ENCODE measurements around the gene EPHB1.

Gene EPHB1

GRCh38 chr3:135161425-135161824 is 366.4 kb downstream of the EPHB1 start:
- DNase-seq (ENCODE audit: low read depth), result no peak

DNA sequence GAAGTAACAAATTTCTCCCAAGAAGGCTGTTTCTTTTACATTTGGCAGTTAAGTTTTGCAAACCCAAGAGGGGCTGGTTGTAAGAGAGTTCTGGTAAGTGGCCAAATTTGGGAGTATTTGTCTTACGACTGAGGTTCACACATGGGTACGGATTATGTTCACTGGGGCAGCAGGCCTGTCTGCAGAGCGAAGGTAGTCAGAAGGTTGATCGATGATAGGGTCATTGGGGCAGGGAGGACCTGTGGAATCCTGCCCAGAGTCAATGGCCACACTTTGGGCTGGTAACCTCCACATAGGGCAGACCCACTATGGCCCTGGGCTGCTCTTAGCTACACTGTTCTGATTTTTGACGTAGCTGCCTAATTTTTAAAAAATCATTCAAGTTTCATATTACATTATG is 368.6 kb downstream of the EPHB1 start:
- no peak for DNase-seq (ENCODE audit: low read depth)

DNA sequence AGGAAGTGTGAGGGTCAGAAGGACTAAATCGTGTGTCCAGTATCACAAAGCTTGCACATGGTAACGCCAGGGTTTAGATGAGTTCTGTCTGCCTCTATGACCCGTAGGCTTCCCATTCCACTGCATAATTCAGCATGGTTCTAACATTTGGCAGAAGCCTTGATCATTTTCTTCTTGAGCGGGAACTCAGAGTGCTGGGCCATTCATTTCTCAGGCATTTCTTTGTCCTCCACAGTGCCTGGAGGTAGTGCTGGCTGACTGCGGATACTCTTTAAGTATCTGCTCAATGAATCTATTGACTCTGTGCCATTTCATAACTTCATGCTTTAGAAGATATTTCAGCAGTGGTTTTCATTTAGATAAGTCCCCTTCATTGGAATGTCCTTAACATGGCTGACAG is 370.2 kb downstream of the EPHB1 start:
- no peak for DNase-seq (ENCODE audit: low read depth)

DNA sequence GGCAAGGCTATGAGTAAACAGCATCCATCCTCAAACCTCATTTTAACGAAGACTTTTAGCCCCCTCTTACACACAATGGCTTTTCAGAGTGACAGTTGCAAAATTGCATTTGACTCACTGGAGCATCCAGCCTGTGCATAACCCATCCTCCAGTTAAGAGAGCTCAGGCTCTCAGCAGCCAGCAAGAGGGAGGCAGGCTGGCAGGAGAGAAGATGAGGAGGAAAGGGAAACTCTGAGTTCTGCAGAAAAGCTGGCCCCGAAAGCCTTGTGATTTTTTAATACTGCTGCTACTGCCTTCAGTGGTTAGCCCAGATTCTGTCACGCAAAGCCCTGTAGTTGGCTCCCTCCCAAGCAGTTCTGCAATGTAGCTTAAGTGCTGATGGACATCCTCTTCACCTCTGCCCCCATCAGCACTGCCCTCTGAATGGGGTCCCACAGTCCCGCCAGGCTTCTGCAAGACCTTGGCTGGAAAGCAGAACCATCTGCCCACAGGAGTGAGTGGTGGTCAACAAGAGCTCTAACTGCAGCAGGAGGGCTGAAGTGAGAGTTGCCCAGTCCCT is 371.3 kb downstream of the EPHB1 start:
- DNase-seq (ENCODE audit: low read depth), result no peak

DNA sequence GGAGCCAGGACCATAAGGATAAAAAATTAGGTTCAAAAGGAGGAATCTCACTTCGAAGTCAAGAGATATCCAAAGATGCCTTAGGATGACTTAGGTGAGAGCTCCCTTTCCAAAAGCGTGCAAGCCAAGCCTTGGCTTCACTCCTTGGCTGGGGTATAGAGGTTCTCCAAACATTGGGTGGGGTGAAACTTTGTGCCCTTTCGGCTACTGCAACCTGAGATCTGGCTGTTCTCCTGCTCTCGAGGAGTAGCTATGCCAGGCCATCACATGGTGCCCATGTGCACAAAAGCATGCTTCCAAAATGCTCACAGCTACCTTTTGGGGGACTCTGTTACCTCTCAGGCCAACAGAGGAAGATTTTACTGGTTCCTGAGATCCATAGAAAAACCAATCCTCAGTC is 373.8 kb downstream of the EPHB1 start:
- no peak for DNase-seq (ENCODE audit: low read depth)

DNA sequence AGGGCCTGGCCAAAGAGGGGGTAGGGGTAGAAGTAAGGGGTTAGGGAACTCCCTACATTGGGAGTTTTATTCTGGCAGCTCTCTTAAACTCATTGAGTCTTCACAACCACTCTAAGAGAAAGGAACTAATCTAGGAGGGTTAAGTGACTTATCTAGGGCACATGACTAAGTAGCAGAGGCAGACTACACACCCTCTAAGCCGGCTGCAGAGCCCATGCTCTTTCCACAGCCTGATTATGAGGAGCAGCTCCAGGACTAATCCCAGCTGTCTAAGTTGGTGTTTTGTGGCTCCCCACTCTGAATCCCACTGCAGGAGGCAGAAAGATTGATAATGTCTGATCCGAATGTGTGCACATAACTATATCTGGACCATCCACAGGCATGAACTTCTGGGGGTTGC is 374.6 kb downstream of the EPHB1 start:
- DNase-seq (ENCODE audit: low read depth), result no peak

- DNase-seq (ENCODE audit: low read depth), result no peak
Measured at GRCh38 chr3:135170732-135171131, 375.7 kb downstream of the EPHB1 start.

DNA sequence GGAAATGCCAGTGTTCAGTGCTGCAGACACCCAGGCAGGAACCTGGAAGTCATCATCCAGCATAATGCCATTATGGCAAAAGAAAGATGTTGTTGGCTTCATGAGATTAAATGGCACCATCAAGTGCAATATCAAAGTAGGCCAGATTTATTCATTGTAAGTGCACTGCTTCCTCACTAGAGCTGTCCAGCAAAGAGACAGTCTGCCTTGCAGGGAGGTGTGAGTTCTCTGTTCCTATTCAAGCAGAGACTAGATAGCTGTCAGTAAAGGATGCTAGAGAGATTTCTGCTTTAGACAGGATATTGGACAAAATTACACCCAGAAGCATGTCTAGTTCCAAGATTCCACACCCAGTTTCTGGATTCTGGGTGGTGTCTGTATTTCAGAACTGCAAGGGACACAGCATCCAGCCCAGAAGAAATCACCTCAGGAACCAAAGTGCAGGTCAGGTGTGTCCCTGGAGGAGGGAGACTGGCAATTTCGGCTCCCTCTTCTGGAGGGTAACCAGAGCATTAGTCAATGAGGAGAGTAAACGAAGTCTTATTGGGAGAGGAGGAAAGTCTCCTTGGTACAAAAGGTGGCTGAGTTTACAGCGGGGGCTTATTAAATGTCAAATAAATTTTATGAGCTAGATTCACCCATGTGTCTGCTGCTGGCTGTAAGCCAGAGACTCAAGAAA is 377.3 kb downstream of the EPHB1 start:
- no peak for DNase-seq (ENCODE audit: low read depth)

- no peak for DNase-seq (ENCODE audit: low read depth)
Measured at GRCh38 chr3:135175728-135176277, 380.7 kb downstream of the EPHB1 start.

GRCh38 chr3:135176881-135177280 is 381.8 kb downstream of the EPHB1 start:
- no peak for DNase-seq (ENCODE audit: low read depth)

GRCh38 chr3:135178566-135178965 is 383.5 kb downstream of the EPHB1 start:
- no peak for DNase-seq (ENCODE audit: low read depth)

- no peak for DNase-seq (ENCODE audit: low read depth)
Measured at GRCh38 chr3:135181408-135181807, 386.3 kb downstream of the EPHB1 start.

DNA sequence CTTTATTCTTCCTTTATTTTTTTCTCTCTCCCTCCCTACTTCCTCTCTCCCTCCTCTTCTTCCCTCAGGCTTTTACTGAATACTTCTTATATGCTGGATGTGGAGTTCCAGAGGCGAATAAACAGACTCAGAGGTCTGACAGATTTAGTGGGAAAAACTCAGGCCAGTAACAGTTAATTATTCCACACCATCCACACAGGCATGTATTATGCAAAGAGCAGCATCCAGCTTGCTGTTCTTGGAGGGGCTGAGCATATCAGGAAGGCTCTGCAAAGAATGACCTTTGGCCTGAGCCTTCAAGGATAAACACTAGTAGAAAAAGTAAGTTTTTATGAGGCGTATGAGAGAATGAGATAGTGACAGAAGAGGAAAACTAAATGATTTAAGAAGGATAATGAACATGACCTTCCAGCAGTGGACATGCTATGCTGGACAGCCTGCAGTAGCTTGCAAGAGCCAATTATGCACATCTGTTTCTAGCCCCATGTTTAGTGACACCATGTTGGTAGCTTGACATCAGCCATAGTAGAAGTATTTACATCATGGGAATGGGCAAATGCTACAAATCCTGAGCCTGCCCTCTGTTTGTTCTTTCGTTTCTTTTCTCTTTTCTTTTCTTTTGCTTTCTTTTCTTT is 387.4 kb downstream of the EPHB1 start:
- DNase-seq (ENCODE audit: low read depth), result no peak

- no peak for DNase-seq (ENCODE audit: low read depth)
Measured at GRCh38 chr3:135190658-135191057, 395.6 kb downstream of the EPHB1 start.

- no peak for DNase-seq (ENCODE audit: low read depth)
Measured at GRCh38 chr3:135191708-135192107, 396.6 kb downstream of the EPHB1 start.

DNA sequence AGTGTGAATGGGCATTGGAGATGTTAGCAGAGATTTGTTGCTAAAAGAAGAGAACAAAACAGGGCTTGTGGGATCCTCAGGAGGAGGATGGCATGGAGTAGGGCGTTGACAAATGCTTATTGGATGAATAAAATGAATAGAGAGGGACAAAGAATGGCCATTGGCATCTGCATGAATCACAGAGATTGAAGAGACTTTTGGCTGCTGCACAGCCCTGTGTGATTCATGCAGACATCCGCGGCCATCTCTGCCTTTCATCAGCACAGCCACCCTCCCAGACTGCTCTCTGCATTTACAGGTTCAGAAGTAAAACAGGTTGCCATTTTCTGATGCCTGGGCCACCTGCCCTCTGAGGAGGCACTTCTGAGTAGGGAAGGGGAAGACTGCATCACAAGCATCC is 397.9 kb downstream of the EPHB1 start:
- no peak for DNase-seq (ENCODE audit: low read depth)

DNA sequence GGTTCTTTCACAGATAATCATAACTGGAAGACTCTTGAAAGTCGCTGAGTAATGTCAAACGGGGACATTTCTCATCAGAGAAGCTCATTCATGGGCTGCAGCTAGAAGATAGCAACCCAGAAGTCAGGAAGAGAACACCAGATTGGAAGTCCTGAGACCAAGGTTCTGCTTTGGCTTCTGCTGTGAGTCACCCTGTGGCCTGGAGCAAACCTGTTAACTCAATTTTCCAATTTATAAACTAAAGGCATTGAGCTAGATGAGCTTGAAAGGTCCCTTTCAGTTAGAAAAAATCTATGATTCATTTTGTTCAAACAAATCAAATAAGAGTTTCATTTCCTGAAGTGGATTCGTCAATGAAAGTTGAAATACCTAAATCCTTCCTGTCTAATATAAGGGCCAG is 402.2 kb downstream of the EPHB1 start:
- DNase-seq (ENCODE audit: low read depth), result no peak

GRCh38 chr3:135197856-135198255 is 402.8 kb downstream of the EPHB1 start:
- DNase-seq (ENCODE audit: low read depth), result no peak

DNA sequence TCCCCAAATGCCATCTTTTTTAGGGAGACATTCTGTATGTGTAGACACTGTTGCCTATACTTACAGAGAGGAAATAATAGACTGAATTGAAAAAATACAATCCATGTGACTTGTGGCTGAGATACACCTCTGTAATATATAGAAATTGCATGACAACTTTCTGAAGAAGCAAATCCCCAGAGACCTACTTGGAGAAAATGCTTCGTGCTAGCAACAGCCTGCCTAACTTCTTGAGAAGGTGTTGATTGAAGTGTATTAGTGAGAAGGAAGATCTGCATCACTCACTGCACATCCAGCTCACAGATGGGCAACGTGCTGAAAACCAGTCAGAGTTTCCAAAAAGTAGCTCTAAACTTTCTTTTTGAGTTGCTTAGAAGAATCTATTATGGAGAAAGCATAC is 404.1 kb downstream of the EPHB1 start:
- no peak for DNase-seq (ENCODE audit: low read depth)

- DNase-seq (ENCODE audit: low read depth), result no peak
Measured at GRCh38 chr3:135203026-135203425, 408.0 kb downstream of the EPHB1 start.

GRCh38 chr3:135213213-135213612 is 418.2 kb downstream of the EPHB1 start:
- no peak for DNase-seq (ENCODE audit: low read depth)

- no peak for DNase-seq (ENCODE audit: low read depth)
Measured at GRCh38 chr3:135213822-135214221, 418.8 kb downstream of the EPHB1 start.

- no peak for DNase-seq (ENCODE audit: low read depth)
Measured at GRCh38 chr3:135214400-135214799, 419.3 kb downstream of the EPHB1 start.

- DNase-seq (ENCODE audit: low read depth), result no peak
Measured at GRCh38 chr3:135215516-135215915, 420.5 kb downstream of the EPHB1 start.

All from activated T-cell treated with anti-CD3 and anti-CD28 coated beads for 24 hours (primary cell).